HCT116 (cell line): ENCODE measurements around the gene KCNAB2.

Experiments
- CBX3 ChIP-seq: IDR thresholded peaks from 2 replicates; pipeline ENCODE4 v1.6.1; 2012; ENCODE audit warnings: low read depth
- EGR1 ChIP-seq: IDR thresholded peaks from 2 replicates; pipeline ENCODE4 v1.6.1; 2012; ENCODE audit warnings: low read depth
- EZH2 ChIP-seq: fragments of 200-600 bp; sonication (generic); IDR thresholded peaks from 2 replicates; pipeline ENCODE4 v1.6.1; 2017; ENCODE audit warnings: antibody characterized with exemption, mixed run types
- EZH2phosphoT487 ChIP-seq: fragments of 200-600 bp; IDR thresholded peaks from 2 replicates; pipeline ENCODE4 v1.6.1; 2018; ENCODE audit warnings: antibody characterized with exemption, borderline replicate concordance
- POLR2A ChIP-seq: IDR thresholded peaks from 2 replicates; pipeline ENCODE4 v1.7.0; 2011; ENCODE audit warnings: borderline replicate concordance; ENCODE audit not compliant: insufficient read depth, insufficient read length; ENCODE audit errors: extremely low read depth
- SIN3A ChIP-seq: IDR thresholded peaks from 2 replicates; pipeline ENCODE4 v1.6.1; 2012; ENCODE audit warnings: low read depth
- TF ChIP-seq, protein P1 (sequence below), 3 experiments: fragments of 200-600 bp in 1 of 3; sonication (generic) in 1 of 3; IDR thresholded peaks in 2 of 3; conservative IDR thresholded peaks in 1 of 3; 2 replicates each; pipeline ENCODE4 v1.5.1; 2012 to 2017; ENCODE audit warnings: low read depth in 2 of 3, low read length in 2 of 3, antibody characterized with exemption in 1 of 3, borderline replicate concordance in 1 of 3, control low read depth in 1 of 3, mild to moderate bottlenecking in 1 of 3, mixed read lengths in 1 of 3, mixed run types in 1 of 3, moderate library complexity in 1 of 3; ENCODE audit not compliant: insufficient read depth in 1 of 3
- TF ChIP-seq, protein P2 (sequence below): IDR thresholded peaks from 2 replicates; pipeline ENCODE4 v1.6.1; 2011; ENCODE audit warnings: mild to moderate bottlenecking, low read length, moderate library complexity; ENCODE audit not compliant: insufficient replicate concordance; ENCODE audit errors: extremely low read depth
- TF ChIP-seq, protein P3 (sequence below): IDR thresholded peaks from 2 replicates; pipeline ENCODE4 v1.6.1; 2012
- TF ChIP-seq, protein P4 (sequence below): IDR thresholded peaks from 2 replicates; pipeline ENCODE4 v1.6.1; 2012

DNA sequence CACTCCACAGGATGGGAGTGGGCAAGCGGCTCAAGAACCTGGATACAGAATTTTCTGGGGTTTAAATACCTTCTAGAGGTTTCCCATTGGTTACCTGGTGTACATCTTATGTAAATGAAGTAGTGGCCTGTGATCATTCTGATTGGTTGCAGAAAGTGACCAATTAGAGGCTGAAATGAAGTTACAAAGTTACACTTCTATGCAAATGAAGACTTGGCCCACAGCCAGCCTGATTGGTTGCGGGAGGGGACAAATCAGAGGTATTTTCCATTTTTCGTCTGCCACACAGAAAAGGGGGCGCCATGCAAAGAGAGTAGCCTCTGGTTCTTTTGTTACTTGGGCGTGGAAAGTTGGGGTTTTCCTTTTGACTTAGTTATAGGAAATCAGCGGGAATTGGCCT lies 8.9 kb downstream of the KCNAB2 start:
- TF ChIP-seq, protein P1, sequence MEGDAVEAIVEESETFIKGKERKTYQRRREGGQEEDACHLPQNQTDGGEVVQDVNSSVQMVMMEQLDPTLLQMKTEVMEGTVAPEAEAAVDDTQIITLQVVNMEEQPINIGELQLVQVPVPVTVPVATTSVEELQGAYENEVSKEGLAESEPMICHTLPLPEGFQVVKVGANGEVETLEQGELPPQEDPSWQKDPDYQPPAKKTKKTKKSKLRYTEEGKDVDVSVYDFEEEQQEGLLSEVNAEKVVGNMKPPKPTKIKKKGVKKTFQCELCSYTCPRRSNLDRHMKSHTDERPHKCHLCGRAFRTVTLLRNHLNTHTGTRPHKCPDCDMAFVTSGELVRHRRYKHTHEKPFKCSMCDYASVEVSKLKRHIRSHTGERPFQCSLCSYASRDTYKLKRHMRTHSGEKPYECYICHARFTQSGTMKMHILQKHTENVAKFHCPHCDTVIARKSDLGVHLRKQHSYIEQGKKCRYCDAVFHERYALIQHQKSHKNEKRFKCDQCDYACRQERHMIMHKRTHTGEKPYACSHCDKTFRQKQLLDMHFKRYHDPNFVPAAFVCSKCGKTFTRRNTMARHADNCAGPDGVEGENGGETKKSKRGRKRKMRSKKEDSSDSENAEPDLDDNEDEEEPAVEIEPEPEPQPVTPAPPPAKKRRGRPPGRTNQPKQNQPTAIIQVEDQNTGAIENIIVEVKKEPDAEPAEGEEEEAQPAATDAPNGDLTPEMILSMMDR (IDR thresholded peaks at IDR 0.05 in 2 of 3, conservative IDR thresholded peaks at IDR 0.05 in 1 of 3; ENCODE audit: borderline replicate concordance in 1 of 3, insufficient read depth in 1 of 3, low read depth in 2 of 3, low read length in 2 of 3): no peak
- no peak for TF ChIP-seq CBX3
- TF ChIP-seq, protein P2, sequence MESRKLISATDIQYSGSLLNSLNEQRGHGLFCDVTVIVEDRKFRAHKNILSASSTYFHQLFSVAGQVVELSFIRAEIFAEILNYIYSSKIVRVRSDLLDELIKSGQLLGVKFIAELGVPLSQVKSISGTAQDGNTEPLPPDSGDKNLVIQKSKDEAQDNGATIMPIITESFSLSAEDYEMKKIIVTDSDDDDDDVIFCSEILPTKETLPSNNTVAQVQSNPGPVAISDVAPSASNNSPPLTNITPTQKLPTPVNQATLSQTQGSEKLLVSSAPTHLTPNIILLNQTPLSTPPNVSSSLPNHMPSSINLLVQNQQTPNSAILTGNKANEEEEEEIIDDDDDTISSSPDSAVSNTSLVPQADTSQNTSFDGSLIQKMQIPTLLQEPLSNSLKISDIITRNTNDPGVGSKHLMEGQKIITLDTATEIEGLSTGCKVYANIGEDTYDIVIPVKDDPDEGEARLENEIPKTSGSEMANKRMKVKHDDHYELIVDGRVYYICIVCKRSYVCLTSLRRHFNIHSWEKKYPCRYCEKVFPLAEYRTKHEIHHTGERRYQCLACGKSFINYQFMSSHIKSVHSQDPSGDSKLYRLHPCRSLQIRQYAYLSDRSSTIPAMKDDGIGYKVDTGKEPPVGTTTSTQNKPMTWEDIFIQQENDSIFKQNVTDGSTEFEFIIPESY: no peak
- TF ChIP-seq EZH2: no peak
- no peak for TF ChIP-seq EZH2phosphoT487
- TF ChIP-seq, protein P3, sequence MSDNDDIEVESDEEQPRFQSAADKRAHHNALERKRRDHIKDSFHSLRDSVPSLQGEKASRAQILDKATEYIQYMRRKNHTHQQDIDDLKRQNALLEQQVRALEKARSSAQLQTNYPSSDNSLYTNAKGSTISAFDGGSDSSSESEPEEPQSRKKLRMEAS: no peak
- TF ChIP-seq SIN3A: no peak
- no peak for TF ChIP-seq POLR2A
- no peak for TF ChIP-seq EGR1
- TF ChIP-seq, protein P4, sequence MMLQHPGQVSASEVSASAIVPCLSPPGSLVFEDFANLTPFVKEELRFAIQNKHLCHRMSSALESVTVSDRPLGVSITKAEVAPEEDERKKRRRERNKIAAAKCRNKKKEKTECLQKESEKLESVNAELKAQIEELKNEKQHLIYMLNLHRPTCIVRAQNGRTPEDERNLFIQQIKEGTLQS: no peak
